K562 (cell line): ENCODE results near the gene CHORDC1. TPM values are rescaled to one million over a fixed set of nuclear protein-coding genes. Genes with fewer than 3 reads are reported as not detected.
A peak's percentile ranks its signal among the peaks of the same experiment; 100 is the strongest.

Experiments
- AFF4 ChIP-seq: sonication (generic); formaldehyde crosslinking; IDR thresholded peaks from 2 replicates; pipeline ENCODE4 v1.8.0; 2023; ENCODE audit warnings: mild to moderate bottlenecking, missing genetic modification reagents
- CTCF ChIP-seq, 3 experiments: IDR thresholded peaks in 2 of 3; conservative IDR thresholded peaks in 1 of 3; 2 replicates each; pipeline ENCODE4 v1.5.1; 2011 to 2012; ENCODE audit warnings: low read length in 3 of 3, mild to moderate bottlenecking in 3 of 3, control low read depth in 2 of 3, improper control_type of control experiment in 1 of 3, inconsistent platforms in 1 of 3, low read depth in 1 of 3, mixed read lengths in 1 of 3, moderate library complexity in 1 of 3; ENCODE audit not compliant: insufficient read depth in 2 of 3
- POLR2G ChIP-seq: fragments of 200-400 bp; formaldehyde crosslinking; IDR thresholded peaks from 2 replicates; pipeline ENCODE4 v1.6.1; 2017; ENCODE audit warnings: low read depth, mild to moderate bottlenecking, antibody characterized with exemption, low read length, moderate library complexity
- ZNF431 ChIP-seq: sonication (generic); formaldehyde crosslinking; IDR thresholded peaks from 2 replicates; pipeline ENCODE4 v1.8.0; 2022; ENCODE audit warnings: mild to moderate bottlenecking, missing genetic modification reagents
- ZNF77 ChIP-seq: fragments of 250-450 bp; sonication (Bioruptor Pico); IDR thresholded peaks from 2 replicates; pipeline ENCODE4 v1.5.0; 2020
- polyA plus RNA-seq, 8 experiments: library from polyadenylated mRNA; depleted of rRNA in 4 of 8; stranded (reverse) in 5 of 8; unstranded in 3 of 8; fragments of >200 nt; fragmentation: Nextera tagmentation in 2 of 8; fragmentation: Illumina TruSeq in 1 of 8; extraction: Ambion mirVana in 2 of 8; extraction: Trizol in 1 of 8; gene quantifications; 2 replicates each; pipeline versions ENCODE4 v1.2.1 to v1.2.3, GENCODE V29; 2011 to 2014; ENCODE audit warnings: inconsistent platforms in 1 of 8, missing spikeins in 1 of 8
- total RNA-seq, 7 experiments: library from RNA; depleted of rRNA in 6 of 7; stranded (reverse); fragments of >200 nt in 6 of 7; fragmentation: Illumina TruSeq in 2 of 7; extraction: Trizol in 2 of 7; gene quantifications; 2 replicates each; pipeline versions ENCODE4 v1.2.1 to v1.2.3, GENCODE V29; 2011 to 2021; ENCODE audit warnings: low replicate concordance in 1 of 7

The CHORDC1 gene
- total and polyA plus RNA-seq, 9 of the 15 experiments (the other 6 are each of a cell fraction or from before 2014, with no cell fraction given), result 68.7 to 148 (median 112) TPM

GRCh38 chr11:90218606-90219005 lies 4.2 kb downstream of the CHORDC1 start (continued):
- TF ChIP-seq AFF4 (CRISPR knock-in tag) (no peak), ZNF77 (CRISPR knock-in tag) (no peak), ZNF431 (no peak), POLR2G (no peak), CTCF (IDR thresholded peaks at IDR 0.05 in 2 of 3, conservative IDR thresholded peaks at IDR 0.05 in 1 of 3; ENCODE audit: insufficient read depth in 2 of 3, low read depth in 1 of 3, low read length in 3 of 3) (peak in 1 of 3 experiments; percentile 3; a peak in 1 of 6 replicates)
